ENCODE results near the gene FCRLB. TPM values are rescaled to one million over a fixed set of nuclear protein-coding genes. Genes with fewer than 3 reads are reported as not detected.

FCRLB gene
- total RNA-seq, 1 donor from 2014 or later = not detected

DNA sequence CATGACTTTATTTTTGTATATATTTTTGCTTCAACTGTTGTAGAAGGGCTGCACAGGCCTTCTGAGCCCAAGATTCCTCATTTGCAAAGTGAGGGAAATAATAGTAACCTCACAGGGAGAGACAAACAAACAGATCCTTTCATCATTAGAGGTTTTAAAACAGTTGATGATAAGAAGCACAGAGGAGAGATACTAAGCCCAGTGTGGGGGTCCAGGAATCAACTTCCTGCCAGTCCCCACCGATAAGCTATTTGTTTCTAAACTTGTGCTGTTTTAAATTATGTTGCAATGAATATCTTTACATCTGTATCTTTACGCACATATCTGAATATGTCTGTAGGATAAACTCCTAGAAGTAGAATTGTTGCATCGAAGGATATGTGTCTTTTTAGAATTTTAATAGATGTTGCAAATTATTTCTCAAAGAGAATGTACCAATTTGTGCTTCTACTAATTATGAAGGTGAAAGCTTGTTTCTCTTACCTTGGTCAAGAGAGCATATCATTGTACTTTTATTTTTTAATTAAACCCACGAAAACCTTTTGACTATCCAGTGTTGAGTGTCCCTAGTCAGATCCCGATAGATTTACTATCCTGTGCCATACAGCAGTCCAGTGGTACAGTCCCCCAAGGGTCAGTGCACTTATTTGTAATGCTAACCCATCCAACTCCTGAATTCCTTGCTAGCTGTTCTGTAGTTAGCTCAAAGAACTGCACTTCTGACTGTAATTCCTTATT is 10.8 kb downstream of the FCRLB start:
- Mint-ChIP-seq H3K4me3 (no peak overlapping the region), H3K27me3 (ENCODE audit: insufficient read depth, low read depth) (peaks cover 7% of the 10 kb centered on the region)
- no peak overlapping the region for H2AFZ ChIP-seq (replicated peaks)

DNA sequence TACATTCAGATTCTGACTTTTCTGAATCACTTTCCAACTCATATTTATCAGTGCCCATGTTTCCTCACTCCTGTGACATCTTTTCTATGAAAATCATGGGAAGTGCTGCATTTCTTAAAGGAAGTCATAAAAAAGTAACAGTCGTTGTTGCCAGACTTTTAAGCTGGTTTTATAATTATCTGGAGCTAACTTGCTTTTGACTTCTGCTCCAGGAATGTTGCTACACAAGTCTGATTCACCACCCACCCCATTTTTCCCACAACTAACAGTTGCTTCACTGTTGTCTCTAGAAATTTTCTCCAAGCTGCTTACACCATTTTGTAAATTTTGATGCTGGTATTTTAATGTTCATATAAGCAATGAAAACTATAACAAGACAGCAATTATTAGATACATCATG is 12.2 kb downstream of the FCRLB start:
- no peaks in the 10 kb centered on the region for H3K79me2 ChIP-seq (ENCODE audit: low read depth)
- H3K4me1 ChIP-seq = no peaks in the 10 kb centered on the region
- H3K36me3 ChIP-seq = no peaks in the 10 kb centered on the region
- H2AFZ ChIP-seq (replicated peaks) = no peak overlapping the region
- no peak overlapping the region for H3K4me3 ChIP-seq
- no peak overlapping the region for H3K4me2 ChIP-seq
- Mint-ChIP-seq H3K9me3 (no peaks in the 10 kb centered on the region), H3K36me3 (no peaks in the 10 kb centered on the region), H3K27ac (no peak overlapping the region), H3K27me3 (ENCODE audit: insufficient read depth, low read depth) (peaks cover 7% of the 10 kb centered on the region), H3K4me3 (no peak overlapping the region), H3K4me1 (no peaks in the 10 kb centered on the region)
- no peaks in the 10 kb centered on the region for H4K20me1 ChIP-seq (ENCODE audit: low read depth)
- no peak overlapping the region for H3K27ac ChIP-seq
- no peaks in the 10 kb centered on the region for H3K9me3 ChIP-seq (ENCODE audit: low read depth)
- H3F3A ChIP-seq (ENCODE audit: low read depth) = peaks cover 7% of the 10 kb centered on the region
- peaks cover 39% of the 10 kb centered on the region for H3K27me3 ChIP-seq
- H3K9ac ChIP-seq = no peak overlapping the region
- no peak for DNase-seq (ENCODE audit: low spot score)
- no peak for TF ChIP-seq EZH2 (IDR thresholded peaks at IDR 0.05)
- TF ChIP-seq EZH2phosphoT487 (IDR thresholded peaks at IDR 0.05) = no peak
- TF ChIP-seq, protein P1, sequence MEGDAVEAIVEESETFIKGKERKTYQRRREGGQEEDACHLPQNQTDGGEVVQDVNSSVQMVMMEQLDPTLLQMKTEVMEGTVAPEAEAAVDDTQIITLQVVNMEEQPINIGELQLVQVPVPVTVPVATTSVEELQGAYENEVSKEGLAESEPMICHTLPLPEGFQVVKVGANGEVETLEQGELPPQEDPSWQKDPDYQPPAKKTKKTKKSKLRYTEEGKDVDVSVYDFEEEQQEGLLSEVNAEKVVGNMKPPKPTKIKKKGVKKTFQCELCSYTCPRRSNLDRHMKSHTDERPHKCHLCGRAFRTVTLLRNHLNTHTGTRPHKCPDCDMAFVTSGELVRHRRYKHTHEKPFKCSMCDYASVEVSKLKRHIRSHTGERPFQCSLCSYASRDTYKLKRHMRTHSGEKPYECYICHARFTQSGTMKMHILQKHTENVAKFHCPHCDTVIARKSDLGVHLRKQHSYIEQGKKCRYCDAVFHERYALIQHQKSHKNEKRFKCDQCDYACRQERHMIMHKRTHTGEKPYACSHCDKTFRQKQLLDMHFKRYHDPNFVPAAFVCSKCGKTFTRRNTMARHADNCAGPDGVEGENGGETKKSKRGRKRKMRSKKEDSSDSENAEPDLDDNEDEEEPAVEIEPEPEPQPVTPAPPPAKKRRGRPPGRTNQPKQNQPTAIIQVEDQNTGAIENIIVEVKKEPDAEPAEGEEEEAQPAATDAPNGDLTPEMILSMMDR (IDR thresholded peaks at IDR 0.05) = no peak

More for the DNA sequence above, 10.8 kb downstream of the FCRLB start:
- no peaks in the 10 kb centered on the region for H3K9me3 Mint-ChIP-seq
- H3K79me2 ChIP-seq (ENCODE audit: low read depth) = no peaks in the 10 kb centered on the region
- TF ChIP-seq, protein P1 (IDR thresholded peaks at IDR 0.05) = no peak
- TF ChIP-seq EZH2 (IDR thresholded peaks at IDR 0.05) (no peak), EZH2phosphoT487 (IDR thresholded peaks at IDR 0.05) (no peak)
- H3K9me3 ChIP-seq (ENCODE audit: low read depth) = no peaks in the 10 kb centered on the region
- peaks cover under 1% of the 10 kb centered on the region for H3F3A ChIP-seq (ENCODE audit: low read depth)
- peaks cover 50% of the 10 kb centered on the region for H3K27me3 ChIP-seq
- no peak overlapping the region for H3K27ac Mint-ChIP-seq
- H3K4me1 ChIP-seq = no peaks in the 10 kb centered on the region
- H3K4me3 ChIP-seq = no peak overlapping the region
- H3K36me3 Mint-ChIP-seq = no peaks in the 10 kb centered on the region
- peaks cover 2% of the 10 kb centered on the region for H3K4me1 Mint-ChIP-seq
- no peak overlapping the region for H3K9ac ChIP-seq
- H3K27ac ChIP-seq = no peak overlapping the region
- H3K36me3 ChIP-seq = no peaks in the 10 kb centered on the region
- DNase-seq (ENCODE audit: low spot score) = no peak
- H3K4me2 ChIP-seq = no peak overlapping the region
- H4K20me1 ChIP-seq (ENCODE audit: low read depth) = no peaks in the 10 kb centered on the region

- H2AFZ ChIP-seq (replicated peaks) = no peak overlapping the region
- Mint-ChIP-seq H3K27me3 (ENCODE audit: insufficient read depth, low read depth) (peaks cover 9% of the 10 kb centered on the region), H3K9me3 (no peaks in the 10 kb centered on the region), H3K36me3 (no peaks in the 10 kb centered on the region), H3K4me3 (no peak overlapping the region), H3K27ac (no peak overlapping the region), H3K4me1 (no peaks in the 10 kb centered on the region)
- H3K27me3 ChIP-seq = peaks cover 16% of the 10 kb centered on the region
- DNase-seq (ENCODE audit: low spot score) = no peak
- H3K4me2 ChIP-seq = no peak overlapping the region
- H3K79me2 ChIP-seq (ENCODE audit: low read depth) = no peaks in the 10 kb centered on the region
- H3K36me3 ChIP-seq = no peaks in the 10 kb centered on the region
- no peak overlapping the region for H3K4me3 ChIP-seq
- no peak overlapping the region for H3K9ac ChIP-seq
- no peaks in the 10 kb centered on the region for H4K20me1 ChIP-seq (ENCODE audit: low read depth)
- no peak overlapping the region for H3K27ac ChIP-seq
- TF ChIP-seq, protein P1 (IDR thresholded peaks at IDR 0.05) = no peak
- no peak for TF ChIP-seq EZH2phosphoT487 (IDR thresholded peaks at IDR 0.05)
- H3K4me1 ChIP-seq = no peaks in the 10 kb centered on the region
- H3K9me3 ChIP-seq (ENCODE audit: low read depth) = no peaks in the 10 kb centered on the region
- peaks cover 7% of the 10 kb centered on the region for H3F3A ChIP-seq (ENCODE audit: low read depth)
Observed at GRCh38 chr1:161735837-161736236, 14.5 kb downstream of the FCRLB start.
